WTC11 (cell line): Measurements from ENCODE around the gene RAB1A. TPM values are rescaled to one million over a fixed set of nuclear protein-coding genes. Genes with fewer than 3 reads are reported as not detected.

ENCODE experiments used
- ATAC-seq: fragments of 200-7000 bp; cut with Tn5 transposase; 2 replicates; pipeline ENCODE4 v1.10.0; 2021; ENCODE audit warnings: mild to moderate bottlenecking, moderate library complexity
- CTCF ChIA-PET: fragments of 300-600 bp; sonication (Branson Sonifier 250); formaldehyde crosslinking; loops from one replicate; lab custom pipeline; 2021; ENCODE audit warnings: antibody characterized with exemption; lab: Charles Lee
- POLR2A ChIA-PET: fragments of 350-600 bp; sonication (Branson Sonifier 250); formaldehyde crosslinking; loops from one replicate; lab custom pipeline; 2021; ENCODE audit warnings: antibody characterized with exemption; lab: Charles Lee
- DNase-seq: peaks from one replicate; pipeline ENCODE4 v3.0.0; 2021; ENCODE audit warnings: low spot score
- H3K27ac Mint-ChIP-seq: 2 replicates; pipeline ENCODE4 v1.8.0; 2021; ENCODE audit warnings: mixed read lengths
- H3K27me3 Mint-ChIP-seq: 2 replicates; pipeline ENCODE4 v1.8.0; 2021; ENCODE audit warnings: low read depth, mild to moderate bottlenecking, moderate library complexity, mixed read lengths
- H3K36me3 Mint-ChIP-seq: 2 replicates; pipeline ENCODE4 v1.8.0; 2021; ENCODE audit warnings: mixed read lengths
- H3K4me1 Mint-ChIP-seq: 2 replicates; pipeline ENCODE4 v1.8.0; 2022; ENCODE audit warnings: mixed read lengths
- H3K4me3 Mint-ChIP-seq: 2 replicates; pipeline ENCODE4 v1.8.0; 2021; ENCODE audit warnings: mild to moderate bottlenecking, moderate library complexity, mixed read lengths
- H3K9me3 Mint-ChIP-seq: 2 replicates; pipeline ENCODE4 v1.8.0; 2021; ENCODE audit warnings: mixed read lengths
- CBFB ChIP-seq: sonication (generic); formaldehyde crosslinking; IDR thresholded peaks from 2 replicates; pipeline ENCODE4 v1.8.1; 2022; ENCODE audit warnings: mild to moderate bottlenecking, low read depth, missing genetic modification reagents
- CREB1 ChIP-seq: sonication (generic); formaldehyde crosslinking; IDR thresholded peaks from 2 replicates; pipeline ENCODE4 v1.8.0; 2023; ENCODE audit warnings: mild to moderate bottlenecking, missing genetic modification reagents
- E2F1 ChIP-seq: sonication (generic); formaldehyde crosslinking; IDR thresholded peaks from 2 replicates; pipeline ENCODE4 v1.8.0; 2022; ENCODE audit warnings: mild to moderate bottlenecking, missing genetic modification reagents
- FOXP1 ChIP-seq: sonication (generic); formaldehyde crosslinking; IDR thresholded peaks from 2 replicates; pipeline ENCODE4 v1.8.0; 2022; ENCODE audit warnings: missing genetic modification reagents, mild to moderate bottlenecking, moderate library complexity, borderline replicate concordance
- GABPB1 ChIP-seq: sonication (generic); formaldehyde crosslinking; IDR thresholded peaks from 2 replicates; pipeline ENCODE4 v1.8.1; 2023; ENCODE audit warnings: mild to moderate bottlenecking, missing genetic modification reagents
- NFE2L1 ChIP-seq: sonication (generic); formaldehyde crosslinking; IDR thresholded peaks from 2 replicates; pipeline ENCODE4 v1.8.1; 2023; ENCODE audit warnings: missing genetic modification reagents
- NFYB ChIP-seq: sonication (generic); formaldehyde crosslinking; conservative IDR thresholded peaks from 2 replicates; pipeline ENCODE4 v1.8.0; 2022; ENCODE audit warnings: low read depth, missing genetic modification reagents
- OVOL2 ChIP-seq: fragments of 250-450 bp; sonication (Bioruptor Pico); IDR thresholded peaks from 2 replicates; pipeline ENCODE4 v1.9.0; 2021; ENCODE audit warnings: mild to moderate bottlenecking, borderline replicate concordance
- RELA ChIP-seq: sonication (generic); formaldehyde crosslinking; IDR thresholded peaks from 2 replicates; pipeline ENCODE4 v1.8.1; 2022; ENCODE audit warnings: missing genetic modification reagents, mild to moderate bottlenecking, borderline replicate concordance
- USF1 ChIP-seq: sonication (generic); formaldehyde crosslinking; IDR thresholded peaks from 2 replicates; pipeline ENCODE4 v1.8.0; 2022; ENCODE audit warnings: mild to moderate bottlenecking, missing genetic modification reagents
- ZNF219 ChIP-seq: sonication (generic); formaldehyde crosslinking; IDR thresholded peaks from 2 replicates; pipeline ENCODE4 v1.8.0; 2023; ENCODE audit warnings: missing genetic modification reagents, mild to moderate bottlenecking, borderline replicate concordance
- ZNF396 ChIP-seq: fragments of 250-450 bp; sonication (Bioruptor Pico); IDR thresholded peaks from 2 replicates; pipeline ENCODE4 v1.8.0; 2021; ENCODE audit warnings: mild to moderate bottlenecking, moderate library complexity, borderline replicate concordance
- ZNF416 ChIP-seq: fragments of 250-450 bp; sonication (Bioruptor Pico); IDR thresholded peaks from 2 replicates; pipeline ENCODE4 v1.9.0; 2021; ENCODE audit warnings: mild to moderate bottlenecking, inconsistent platforms
- ZNF532 ChIP-seq: fragments of 250-450 bp; sonication (Bioruptor Pico); IDR thresholded peaks from 2 replicates; pipeline ENCODE4 v1.9.0; 2021; ENCODE audit warnings: mild to moderate bottlenecking, borderline replicate concordance
- total RNA-seq: library from RNA; stranded (reverse); gene quantifications from 3 replicates; pipeline ENCODE4 v1.2.3, GENCODE V29; 2021
- TF ChIP-seq, protein P1 (sequence below): sonication (generic); formaldehyde crosslinking; IDR thresholded peaks from 2 replicates; pipeline ENCODE4 v1.8.0; 2022; ENCODE audit warnings: mild to moderate bottlenecking, missing genetic modification reagents
- TF ChIP-seq, protein P2 (sequence below): sonication (generic); formaldehyde crosslinking; IDR thresholded peaks from 2 replicates; pipeline ENCODE4 v1.8.1; 2023; ENCODE audit warnings: mild to moderate bottlenecking, missing genetic modification reagents
- TF ChIP-seq, protein P3 (sequence below): sonication (generic); formaldehyde crosslinking; IDR thresholded peaks from 2 replicates; pipeline ENCODE4 v1.8.1; 2023; ENCODE audit warnings: mild to moderate bottlenecking, missing genetic modification reagents, borderline replicate concordance
- TF ChIP-seq, protein P4 (sequence below): sonication (generic); formaldehyde crosslinking; IDR thresholded peaks from 2 replicates; pipeline ENCODE4 v1.8.0; 2023; ENCODE audit warnings: missing genetic modification reagents, mild to moderate bottlenecking, borderline replicate concordance

The RAB1A gene
- total RNA-seq, 1 experiment from 2014 or later, result 114 TPM

GRCh38 chr2:65046633-65047407 lies 83.1 kb downstream of the RAB1A start:
- Mint-ChIP-seq H3K27ac (no peak overlapping the region), H3K4me3 (no peak overlapping the region), H3K27me3 (no peaks in the 10 kb centered on the region; the same call in 1 of the 2 replicates), H3K4me1 (peaks cover 45% of the 10 kb centered on the region), H3K36me3 (peaks cover 70% of the 10 kb centered on the region), H3K9me3 (peaks cover 40% of the 10 kb centered on the region)
- POLR2A ChIA-PET, result interaction anchor here (2.2 kb wide), 1 partner anchor 9 kb away, joined by 11 read pairs; the partner anchor contains the start of gene CEP68
- CTCF ChIA-PET, result interaction anchor here (0.6 to 2.9 kb wide), 4 partner anchors 9 to 129 kb away, joined by 3 to 13 read pairs (median 8); partner anchors contain the start of gene CEP68
- no peak for DNase-seq
- no peak for ATAC-seq
- TF ChIP-seq ZNF219 (no peak), RELA (CRISPR knock-in tag) (no peak), CBFB (CRISPR knock-in tag) (no peak), OVOL2 (no peak), ZNF416 (CRISPR knock-in tag) (no peak), FOXP1 (CRISPR knock-in tag) (no peak), ZNF532 (CRISPR knock-in tag) (no peak), GABPB1 (no peak), NFYB (CRISPR knock-in tag) (no peak), NFE2L1 (CRISPR knock-in tag) (no peak), E2F1 (CRISPR knock-in tag) (no peak), ZNF396 (CRISPR knock-in tag) (no peak), CREB1 (CRISPR knock-in tag) (no peak), USF1 (CRISPR knock-in tag) (no peak)
- TF ChIP-seq, protein P1, sequence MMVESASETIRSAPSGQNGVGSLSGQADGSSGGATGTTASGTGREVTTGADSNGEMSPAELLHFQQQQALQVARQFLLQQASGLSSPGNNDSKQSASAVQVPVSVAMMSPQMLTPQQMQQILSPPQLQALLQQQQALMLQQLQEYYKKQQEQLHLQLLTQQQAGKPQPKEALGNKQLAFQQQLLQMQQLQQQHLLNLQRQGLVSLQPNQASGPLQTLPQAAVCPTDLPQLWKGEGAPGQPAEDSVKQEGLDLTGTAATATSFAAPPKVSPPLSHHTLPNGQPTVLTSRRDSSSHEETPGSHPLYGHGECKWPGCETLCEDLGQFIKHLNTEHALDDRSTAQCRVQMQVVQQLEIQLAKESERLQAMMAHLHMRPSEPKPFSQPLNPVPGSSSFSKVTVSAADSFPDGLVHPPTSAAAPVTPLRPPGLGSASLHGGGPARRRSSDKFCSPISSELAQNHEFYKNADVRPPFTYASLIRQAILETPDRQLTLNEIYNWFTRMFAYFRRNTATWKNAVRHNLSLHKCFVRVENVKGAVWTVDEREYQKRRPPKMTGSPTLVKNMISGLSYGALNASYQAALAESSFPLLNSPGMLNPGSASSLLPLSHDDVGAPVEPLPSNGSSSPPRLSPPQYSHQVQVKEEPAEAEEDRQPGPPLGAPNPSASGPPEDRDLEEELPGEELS (CRISPR knock-in tag), result no peak
- TF ChIP-seq, protein P2, sequence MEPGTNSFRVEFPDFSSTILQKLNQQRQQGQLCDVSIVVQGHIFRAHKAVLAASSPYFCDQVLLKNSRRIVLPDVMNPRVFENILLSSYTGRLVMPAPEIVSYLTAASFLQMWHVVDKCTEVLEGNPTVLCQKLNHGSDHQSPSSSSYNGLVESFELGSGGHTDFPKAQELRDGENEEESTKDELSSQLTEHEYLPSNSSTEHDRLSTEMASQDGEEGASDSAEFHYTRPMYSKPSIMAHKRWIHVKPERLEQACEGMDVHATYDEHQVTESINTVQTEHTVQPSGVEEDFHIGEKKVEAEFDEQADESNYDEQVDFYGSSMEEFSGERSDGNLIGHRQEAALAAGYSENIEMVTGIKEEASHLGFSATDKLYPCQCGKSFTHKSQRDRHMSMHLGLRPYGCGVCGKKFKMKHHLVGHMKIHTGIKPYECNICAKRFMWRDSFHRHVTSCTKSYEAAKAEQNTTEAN (CRISPR knock-in tag), result no peak
- TF ChIP-seq, protein P3, sequence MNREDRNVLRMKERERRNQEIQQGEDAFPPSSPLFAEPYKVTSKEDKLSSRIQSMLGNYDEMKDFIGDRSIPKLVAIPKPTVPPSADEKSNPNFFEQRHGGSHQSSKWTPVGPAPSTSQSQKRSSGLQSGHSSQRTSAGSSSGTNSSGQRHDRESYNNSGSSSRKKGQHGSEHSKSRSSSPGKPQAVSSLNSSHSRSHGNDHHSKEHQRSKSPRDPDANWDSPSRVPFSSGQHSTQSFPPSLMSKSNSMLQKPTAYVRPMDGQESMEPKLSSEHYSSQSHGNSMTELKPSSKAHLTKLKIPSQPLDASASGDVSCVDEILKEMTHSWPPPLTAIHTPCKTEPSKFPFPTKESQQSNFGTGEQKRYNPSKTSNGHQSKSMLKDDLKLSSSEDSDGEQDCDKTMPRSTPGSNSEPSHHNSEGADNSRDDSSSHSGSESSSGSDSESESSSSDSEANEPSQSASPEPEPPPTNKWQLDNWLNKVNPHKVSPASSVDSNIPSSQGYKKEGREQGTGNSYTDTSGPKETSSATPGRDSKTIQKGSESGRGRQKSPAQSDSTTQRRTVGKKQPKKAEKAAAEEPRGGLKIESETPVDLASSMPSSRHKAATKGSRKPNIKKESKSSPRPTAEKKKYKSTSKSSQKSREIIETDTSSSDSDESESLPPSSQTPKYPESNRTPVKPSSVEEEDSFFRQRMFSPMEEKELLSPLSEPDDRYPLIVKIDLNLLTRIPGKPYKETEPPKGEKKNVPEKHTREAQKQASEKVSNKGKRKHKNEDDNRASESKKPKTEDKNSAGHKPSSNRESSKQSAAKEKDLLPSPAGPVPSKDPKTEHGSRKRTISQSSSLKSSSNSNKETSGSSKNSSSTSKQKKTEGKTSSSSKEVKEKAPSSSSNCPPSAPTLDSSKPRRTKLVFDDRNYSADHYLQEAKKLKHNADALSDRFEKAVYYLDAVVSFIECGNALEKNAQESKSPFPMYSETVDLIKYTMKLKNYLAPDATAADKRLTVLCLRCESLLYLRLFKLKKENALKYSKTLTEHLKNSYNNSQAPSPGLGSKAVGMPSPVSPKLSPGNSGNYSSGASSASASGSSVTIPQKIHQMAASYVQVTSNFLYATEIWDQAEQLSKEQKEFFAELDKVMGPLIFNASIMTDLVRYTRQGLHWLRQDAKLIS (CRISPR knock-in tag), result no peak
- TF ChIP-seq, protein P4, sequence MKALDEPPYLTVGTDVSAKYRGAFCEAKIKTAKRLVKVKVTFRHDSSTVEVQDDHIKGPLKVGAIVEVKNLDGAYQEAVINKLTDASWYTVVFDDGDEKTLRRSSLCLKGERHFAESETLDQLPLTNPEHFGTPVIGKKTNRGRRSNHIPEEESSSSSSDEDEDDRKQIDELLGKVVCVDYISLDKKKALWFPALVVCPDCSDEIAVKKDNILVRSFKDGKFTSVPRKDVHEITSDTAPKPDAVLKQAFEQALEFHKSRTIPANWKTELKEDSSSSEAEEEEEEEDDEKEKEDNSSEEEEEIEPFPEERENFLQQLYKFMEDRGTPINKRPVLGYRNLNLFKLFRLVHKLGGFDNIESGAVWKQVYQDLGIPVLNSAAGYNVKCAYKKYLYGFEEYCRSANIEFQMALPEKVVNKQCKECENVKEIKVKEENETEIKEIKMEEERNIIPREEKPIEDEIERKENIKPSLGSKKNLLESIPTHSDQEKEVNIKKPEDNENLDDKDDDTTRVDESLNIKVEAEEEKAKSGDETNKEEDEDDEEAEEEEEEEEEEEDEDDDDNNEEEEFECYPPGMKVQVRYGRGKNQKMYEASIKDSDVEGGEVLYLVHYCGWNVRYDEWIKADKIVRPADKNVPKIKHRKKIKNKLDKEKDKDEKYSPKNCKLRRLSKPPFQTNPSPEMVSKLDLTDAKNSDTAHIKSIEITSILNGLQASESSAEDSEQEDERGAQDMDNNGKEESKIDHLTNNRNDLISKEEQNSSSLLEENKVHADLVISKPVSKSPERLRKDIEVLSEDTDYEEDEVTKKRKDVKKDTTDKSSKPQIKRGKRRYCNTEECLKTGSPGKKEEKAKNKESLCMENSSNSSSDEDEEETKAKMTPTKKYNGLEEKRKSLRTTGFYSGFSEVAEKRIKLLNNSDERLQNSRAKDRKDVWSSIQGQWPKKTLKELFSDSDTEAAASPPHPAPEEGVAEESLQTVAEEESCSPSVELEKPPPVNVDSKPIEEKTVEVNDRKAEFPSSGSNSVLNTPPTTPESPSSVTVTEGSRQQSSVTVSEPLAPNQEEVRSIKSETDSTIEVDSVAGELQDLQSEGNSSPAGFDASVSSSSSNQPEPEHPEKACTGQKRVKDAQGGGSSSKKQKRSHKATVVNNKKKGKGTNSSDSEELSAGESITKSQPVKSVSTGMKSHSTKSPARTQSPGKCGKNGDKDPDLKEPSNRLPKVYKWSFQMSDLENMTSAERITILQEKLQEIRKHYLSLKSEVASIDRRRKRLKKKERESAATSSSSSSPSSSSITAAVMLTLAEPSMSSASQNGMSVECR (CRISPR knock-in tag), result no peak
